ENCODE data around the gene MUC2.

DNA sequence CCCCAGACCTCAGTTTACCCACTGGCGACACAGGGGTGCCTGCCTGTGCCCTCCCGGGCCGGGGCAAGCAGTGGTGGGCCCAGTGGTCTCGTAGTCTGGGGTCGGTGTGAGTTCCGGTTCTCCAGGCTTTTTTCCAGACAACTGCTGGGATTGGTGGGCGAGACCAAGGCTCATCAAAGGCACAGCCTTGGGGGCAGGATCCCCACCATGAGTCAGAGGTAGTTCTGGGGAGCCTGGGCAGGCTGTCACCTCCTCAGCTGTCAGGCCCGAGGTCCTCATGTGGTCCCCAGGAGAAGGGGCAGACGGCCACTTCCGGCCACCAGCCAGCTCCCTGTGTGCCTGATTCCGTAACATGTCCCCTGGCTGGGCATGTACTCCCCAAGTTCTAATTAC lies 827 bp upstream of the MUC2 start:
- TF ChIP-seq, protein P1, sequence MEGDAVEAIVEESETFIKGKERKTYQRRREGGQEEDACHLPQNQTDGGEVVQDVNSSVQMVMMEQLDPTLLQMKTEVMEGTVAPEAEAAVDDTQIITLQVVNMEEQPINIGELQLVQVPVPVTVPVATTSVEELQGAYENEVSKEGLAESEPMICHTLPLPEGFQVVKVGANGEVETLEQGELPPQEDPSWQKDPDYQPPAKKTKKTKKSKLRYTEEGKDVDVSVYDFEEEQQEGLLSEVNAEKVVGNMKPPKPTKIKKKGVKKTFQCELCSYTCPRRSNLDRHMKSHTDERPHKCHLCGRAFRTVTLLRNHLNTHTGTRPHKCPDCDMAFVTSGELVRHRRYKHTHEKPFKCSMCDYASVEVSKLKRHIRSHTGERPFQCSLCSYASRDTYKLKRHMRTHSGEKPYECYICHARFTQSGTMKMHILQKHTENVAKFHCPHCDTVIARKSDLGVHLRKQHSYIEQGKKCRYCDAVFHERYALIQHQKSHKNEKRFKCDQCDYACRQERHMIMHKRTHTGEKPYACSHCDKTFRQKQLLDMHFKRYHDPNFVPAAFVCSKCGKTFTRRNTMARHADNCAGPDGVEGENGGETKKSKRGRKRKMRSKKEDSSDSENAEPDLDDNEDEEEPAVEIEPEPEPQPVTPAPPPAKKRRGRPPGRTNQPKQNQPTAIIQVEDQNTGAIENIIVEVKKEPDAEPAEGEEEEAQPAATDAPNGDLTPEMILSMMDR (conservative IDR thresholded peaks at IDR 0.05; ENCODE audit: low read length): no peak
- TF ChIP-seq EZH2phosphoT487 (IDR thresholded peaks at IDR 0.05; ENCODE audit: borderline replicate concordance): no peak
